BLaER1 treated with 17β-estradiol and CSF1 and Interleukin-3, amounts not matched to agents 10 nM and 100 nM (cell line): ENCODE results near the gene FGF7.

Experiments
- H3K27ac ChIP-seq, 11 experiments: shearing (Covaris generic); formaldehyde crosslinking; 2 replicates each; pipeline ENCODE4 v1.8.1; 2022
- H3K27me3 ChIP-seq, 11 experiments: shearing (Covaris generic); formaldehyde crosslinking; 2 replicates each; pipeline ENCODE4 v1.8.1; 2022
- H3K36me3 ChIP-seq, 11 experiments: shearing (Covaris generic); formaldehyde crosslinking; 2 replicates each; pipeline ENCODE4 v1.8.1; 2022
- H3K4me1 ChIP-seq, 10 experiments: shearing (Covaris generic); formaldehyde crosslinking; 2 replicates each; pipeline ENCODE4 v1.8.1; 2022
- H3K4me2 ChIP-seq, 11 experiments: shearing (Covaris generic); formaldehyde crosslinking; 2 replicates each; pipeline ENCODE4 v1.8.1; 2022
- H3K4me3 ChIP-seq, 10 experiments: shearing (Covaris generic); formaldehyde crosslinking; 2 replicates each; pipeline ENCODE4 v1.8.1; 2022
- H3K9ac ChIP-seq, 11 experiments: shearing (Covaris generic); formaldehyde crosslinking; 2 replicates each; pipeline ENCODE4 v1.8.1; 2022
- H3K9me3 ChIP-seq, 11 experiments: shearing (Covaris generic); formaldehyde crosslinking; replicated peaks in 1 of 11; 2 replicates each; pipeline ENCODE4 v1.8.1; 2022
- H4K20me1 ChIP-seq, 11 experiments: shearing (Covaris generic); formaldehyde crosslinking; 2 replicates each; pipeline ENCODE4 v1.8.1; 2022
- Cebpa-rat ChIP-seq, 11 experiments: shearing (Covaris generic); IDR thresholded peaks; 2 replicates each; pipeline ENCODE4 v1.8.1; 2022

Gene FGF7

DNA sequence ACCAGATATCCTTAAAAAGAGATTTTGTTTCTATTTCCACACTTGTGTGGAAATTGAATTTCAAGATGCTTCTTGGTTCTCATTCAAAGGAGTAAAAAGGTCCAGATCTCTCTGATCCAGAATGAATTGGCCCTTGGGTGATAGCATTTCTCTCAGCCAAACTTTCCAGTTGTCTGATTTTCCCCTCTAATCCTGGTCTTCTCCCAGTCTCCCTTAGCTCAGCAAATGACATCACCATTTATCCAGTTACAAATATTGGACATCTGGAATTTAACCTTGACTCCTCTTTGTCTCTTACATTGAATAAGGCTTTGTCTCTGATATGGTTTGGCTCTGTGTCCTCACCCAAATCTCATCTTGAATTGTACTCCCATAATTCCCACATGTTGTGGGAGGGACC, 10.2 kb upstream of the FGF7 start:
- H3K9ac ChIP-seq: no peak overlapping the region
- H3K4me3 ChIP-seq: no peak overlapping the region
- no peaks in the 10 kb centered on the region for H3K27me3 ChIP-seq
- H3K36me3 ChIP-seq: no peaks in the 10 kb centered on the region
- H3K27ac ChIP-seq: no peak overlapping the region
- TF ChIP-seq Cebpa-rat (IDR thresholded peaks at IDR 0.05): no peak
- no peak overlapping the region for H3K4me2 ChIP-seq
- no peaks in the 10 kb centered on the region; a peak in 2 of 22 replicates for H3K9me3 ChIP-seq
- H4K20me1 ChIP-seq: no peaks in the 10 kb centered on the region
- no peaks in the 10 kb centered on the region for H3K4me1 ChIP-seq

DNA sequence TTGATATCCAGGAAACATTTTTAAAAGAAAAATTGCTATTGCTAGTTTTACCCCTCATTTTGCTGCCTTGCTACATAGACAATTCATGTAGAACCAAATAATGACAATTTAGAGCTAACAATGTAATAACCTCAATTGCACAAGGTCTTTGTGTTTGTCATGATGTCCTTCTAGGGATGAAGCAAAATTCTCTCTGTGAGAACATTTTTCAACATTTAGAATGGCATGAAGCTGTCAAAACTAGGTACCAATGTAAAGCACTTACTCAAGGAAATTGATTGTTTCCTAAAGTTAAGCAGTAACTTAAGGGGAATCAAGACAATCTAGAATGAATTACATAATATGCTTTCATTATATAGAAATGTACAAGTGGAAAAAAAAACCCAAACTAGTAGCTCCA, 7.9 kb upstream of the FGF7 start:
- Histone ChIP-seq H3K4me3 (no peak overlapping the region), H3K27me3 (no peaks in the 10 kb centered on the region), H3K36me3 (no peaks in the 10 kb centered on the region), H3K27ac (no peak overlapping the region), H3K9ac (no peak overlapping the region), H3K4me1 (no peaks in the 10 kb centered on the region), H3K9me3 (no peaks in the 10 kb centered on the region; a peak in 2 of 22 replicates), H3K4me2 (no peak overlapping the region), H4K20me1 (no peaks in the 10 kb centered on the region)
- TF ChIP-seq Cebpa-rat (IDR thresholded peaks at IDR 0.05): no peak

DNA sequence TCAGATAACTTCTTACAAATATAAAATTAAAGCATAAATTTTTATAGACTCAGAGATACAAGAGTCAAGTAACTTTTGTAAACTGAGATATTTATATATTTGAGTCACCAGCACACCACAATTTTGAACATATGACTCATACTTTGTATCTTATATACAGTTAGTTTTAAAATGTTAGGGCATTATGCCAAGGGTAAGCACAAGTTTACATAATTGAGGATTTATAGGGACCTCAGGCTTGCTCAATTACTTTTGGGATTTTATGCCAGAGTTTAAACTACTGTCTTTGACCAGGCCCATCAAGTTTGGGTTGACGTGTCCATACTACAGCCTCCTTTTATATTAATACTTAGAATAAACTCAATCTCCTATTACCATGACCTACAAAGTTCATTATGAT, 7.4 kb upstream of the FGF7 start:
- Histone ChIP-seq H3K4me3 (no peak overlapping the region), H4K20me1 (no peaks in the 10 kb centered on the region), H3K9me3 (no peaks in the 10 kb centered on the region; a peak in 2 of 22 replicates), H3K4me2 (no peak overlapping the region), H3K36me3 (no peaks in the 10 kb centered on the region), H3K4me1 (no peaks in the 10 kb centered on the region), H3K27me3 (no peaks in the 10 kb centered on the region), H3K27ac (no peak overlapping the region), H3K9ac (no peak overlapping the region)
- no peak for TF ChIP-seq Cebpa-rat (IDR thresholded peaks at IDR 0.05)

DNA sequence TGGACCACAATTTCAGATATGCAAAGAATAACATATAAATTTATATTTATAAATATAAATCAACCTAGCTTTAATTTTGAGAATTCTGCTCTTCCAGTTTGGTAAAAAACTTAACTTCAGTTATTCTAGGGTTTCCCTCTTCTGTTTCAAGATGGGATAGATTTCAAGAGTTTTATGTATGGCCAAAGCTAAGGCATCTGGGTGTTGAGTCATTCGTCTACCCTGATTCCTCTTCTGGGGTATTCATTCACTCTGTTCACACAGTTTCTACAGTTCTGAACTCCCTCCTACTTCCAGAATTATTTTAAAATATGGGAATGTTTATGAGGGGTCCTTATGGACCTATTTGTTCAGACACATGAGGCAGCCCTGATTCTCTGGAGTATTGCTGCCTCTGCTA, 4.2 kb upstream of the FGF7 start:
- Histone ChIP-seq H3K27ac (no peak overlapping the region), H4K20me1 (no peaks in the 10 kb centered on the region), H3K9ac (no peak overlapping the region), H3K4me2 (no peak overlapping the region), H3K9me3 (no peaks in the 10 kb centered on the region; a peak in 2 of 22 replicates), H3K4me1 (no peaks in the 10 kb centered on the region), H3K36me3 (no peaks in the 10 kb centered on the region), H3K4me3 (no peak overlapping the region), H3K27me3 (no peaks in the 10 kb centered on the region)
- no peak for TF ChIP-seq Cebpa-rat (IDR thresholded peaks at IDR 0.05)

DNA sequence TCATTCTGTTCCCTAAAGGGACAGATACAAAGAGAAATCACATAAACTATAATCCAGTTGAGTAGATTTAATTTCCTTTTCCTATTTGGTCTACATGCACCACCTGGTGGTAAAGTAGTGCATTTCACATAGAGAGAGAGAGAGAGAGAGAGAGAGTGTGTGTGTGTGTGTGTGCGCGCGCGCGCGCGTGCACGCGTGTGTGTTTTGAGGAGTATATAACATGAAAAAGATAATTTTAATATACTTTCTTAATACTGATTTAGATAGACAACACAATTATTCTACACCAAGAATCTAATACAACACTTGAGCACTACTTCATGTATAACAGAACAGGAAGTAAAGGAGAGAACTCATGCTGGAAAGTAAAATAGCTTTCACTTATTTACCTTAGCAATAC, 1.1 kb upstream of the FGF7 start:
- H3K4me1 ChIP-seq: no peaks in the 10 kb centered on the region
- no peak for TF ChIP-seq Cebpa-rat (IDR thresholded peaks at IDR 0.05)
- no peak overlapping the region for H3K4me2 ChIP-seq
- H3K36me3 ChIP-seq: no peaks in the 10 kb centered on the region
- no peak overlapping the region for H3K9ac ChIP-seq
- H3K27ac ChIP-seq: no peak overlapping the region
- no peaks in the 10 kb centered on the region for H3K27me3 ChIP-seq
- no peaks in the 10 kb centered on the region; a peak in 2 of 22 replicates for H3K9me3 ChIP-seq
- H3K4me3 ChIP-seq: no peak overlapping the region
- no peaks in the 10 kb centered on the region for H4K20me1 ChIP-seq

DNA sequence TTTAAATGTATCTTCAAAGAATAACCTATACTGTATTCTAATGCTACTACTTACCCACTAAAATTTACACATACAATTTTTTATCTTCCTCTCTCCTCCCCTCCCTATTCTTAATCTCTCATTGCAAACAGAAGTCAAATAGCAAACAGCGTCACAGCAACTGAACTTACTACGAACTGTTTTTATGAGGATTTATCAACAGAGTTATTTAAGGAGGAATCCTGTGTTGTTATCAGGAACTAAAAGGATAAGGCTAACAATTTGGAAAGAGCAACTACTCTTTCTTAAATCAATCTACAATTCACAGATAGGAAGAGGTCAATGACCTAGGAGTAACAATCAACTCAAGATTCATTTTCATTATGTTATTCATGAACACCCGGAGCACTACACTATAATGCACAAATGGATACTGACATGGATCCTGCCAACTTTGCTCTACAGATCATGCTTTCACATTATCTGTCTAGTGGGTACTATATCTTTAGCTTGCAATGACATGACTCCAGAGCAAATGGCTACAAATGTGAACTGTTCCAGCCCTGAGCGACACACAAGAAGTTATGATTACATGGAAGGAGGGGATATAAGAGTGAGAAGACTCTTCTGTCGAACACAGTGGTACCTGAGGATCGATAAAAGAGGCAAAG, 984 bp downstream of the FGF7 start:
- TF ChIP-seq Cebpa-rat (IDR thresholded peaks at IDR 0.05): no peak
- H3K4me3 ChIP-seq: no peak overlapping the region
- H3K27ac ChIP-seq: no peak overlapping the region

DNA sequence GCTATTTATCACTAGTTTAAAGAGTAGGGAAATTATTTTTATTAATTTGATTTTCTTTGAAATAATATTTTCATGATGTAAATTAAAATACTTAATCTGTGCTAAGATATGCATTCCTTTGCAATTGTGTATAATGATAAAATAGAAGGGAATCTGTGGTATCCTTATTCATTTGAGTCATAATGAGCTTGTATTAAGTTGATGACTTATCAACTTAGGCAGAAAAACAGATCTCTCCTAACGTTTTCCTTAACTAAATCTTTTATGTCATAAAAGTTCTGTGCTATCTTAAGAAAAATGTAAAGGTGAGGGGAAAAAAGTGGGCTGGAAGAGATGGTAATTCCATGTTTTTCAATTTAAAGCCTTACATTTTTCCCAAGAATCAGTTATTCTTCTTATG, 1.9 kb downstream of the FGF7 start:
- H3K4me2 ChIP-seq: no peak overlapping the region
- TF ChIP-seq Cebpa-rat (IDR thresholded peaks at IDR 0.05): no peak
- H4K20me1 ChIP-seq: no peaks in the 10 kb centered on the region
- H3K9ac ChIP-seq: no peak overlapping the region
- H3K27ac ChIP-seq: no peak overlapping the region
- H3K9me3 ChIP-seq: no peaks in the 10 kb centered on the region
- no peak overlapping the region for H3K4me3 ChIP-seq
- no peaks in the 10 kb centered on the region for H3K27me3 ChIP-seq
- H3K4me1 ChIP-seq: no peaks in the 10 kb centered on the region
- H3K36me3 ChIP-seq: no peaks in the 10 kb centered on the region

More for the DNA sequence above, 984 bp downstream of the FGF7 start:
- Histone ChIP-seq H3K9me3 (no peaks in the 10 kb centered on the region), H3K36me3 (no peaks in the 10 kb centered on the region), H4K20me1 (no peaks in the 10 kb centered on the region), H3K27me3 (no peaks in the 10 kb centered on the region), H3K9ac (no peak overlapping the region), H3K4me1 (no peaks in the 10 kb centered on the region), H3K4me2 (no peak overlapping the region)

DNA sequence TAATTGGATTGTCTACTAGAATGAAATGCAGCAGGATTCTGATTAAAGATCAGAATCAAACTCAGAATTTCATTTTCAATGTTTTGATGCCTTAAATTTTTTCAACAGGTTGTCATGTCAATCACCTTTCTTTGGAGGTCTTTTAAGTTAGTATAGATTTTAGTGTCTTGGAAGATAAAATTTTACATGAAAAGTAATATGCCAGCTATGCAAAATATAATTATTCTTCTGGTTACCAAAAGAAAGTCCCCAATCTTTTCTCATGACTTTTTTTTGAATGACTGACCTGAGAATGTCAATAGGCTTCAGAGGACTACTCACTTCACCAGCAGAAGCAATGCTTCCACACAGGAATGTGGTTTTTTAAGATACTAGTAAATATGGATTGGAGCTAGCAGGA, 4.3 kb downstream of the FGF7 start:
- Histone ChIP-seq H3K9me3 (no peaks in the 10 kb centered on the region), H3K4me1 (no peaks in the 10 kb centered on the region), H4K20me1 (no peaks in the 10 kb centered on the region), H3K4me3 (no peak overlapping the region), H3K4me2 (no peak overlapping the region), H3K27ac (no peak overlapping the region), H3K36me3 (no peaks in the 10 kb centered on the region), H3K9ac (no peak overlapping the region), H3K27me3 (no peaks in the 10 kb centered on the region; a peak in 1 of 22 replicates)
- no peak for TF ChIP-seq Cebpa-rat (IDR thresholded peaks at IDR 0.05)

DNA sequence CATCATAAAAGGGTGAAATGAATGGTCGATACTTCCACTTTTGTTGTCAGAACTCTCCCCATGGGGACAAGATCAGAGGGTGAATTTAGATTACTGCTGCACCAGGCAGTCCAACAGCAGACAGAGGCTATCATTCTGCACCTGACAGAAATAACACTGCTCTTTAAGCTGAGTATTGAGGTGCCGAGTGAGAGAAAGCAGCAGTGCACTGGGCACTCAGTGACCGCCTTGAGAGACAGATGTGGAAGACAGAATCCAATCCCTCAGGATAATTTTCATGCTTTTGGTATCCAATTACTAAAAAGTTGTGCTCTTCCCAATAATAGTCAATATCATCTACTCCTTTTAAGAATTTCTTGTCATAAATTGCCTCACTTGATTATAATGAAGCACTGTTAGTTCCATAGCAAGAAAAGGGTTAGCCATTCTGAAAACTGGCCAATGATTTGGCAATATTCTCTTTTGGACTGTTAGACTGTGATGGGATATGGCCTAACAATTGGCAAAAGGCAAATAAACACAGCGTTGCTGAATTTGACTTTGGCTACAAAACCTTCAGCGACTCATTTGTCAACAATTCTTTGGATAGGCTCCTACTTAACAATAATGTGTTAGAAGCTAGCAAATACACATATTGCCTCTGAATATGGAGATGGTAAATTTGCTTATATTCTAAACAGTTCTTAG, 5.5 kb downstream of the FGF7 start:
- no peak overlapping the region for H3K4me2 ChIP-seq
- H4K20me1 ChIP-seq: no peaks in the 10 kb centered on the region
- no peak overlapping the region for H3K27ac ChIP-seq
- no peaks in the 10 kb centered on the region for H3K36me3 ChIP-seq
- TF ChIP-seq Cebpa-rat (IDR thresholded peaks at IDR 0.05): no peak
- H3K4me1 ChIP-seq: no peaks in the 10 kb centered on the region
- no peak overlapping the region for H3K9ac ChIP-seq
- H3K4me3 ChIP-seq: no peak overlapping the region
- no peaks in the 10 kb centered on the region; a peak in 1 of 22 replicates for H3K27me3 ChIP-seq
- no peaks in the 10 kb centered on the region for H3K9me3 ChIP-seq

DNA sequence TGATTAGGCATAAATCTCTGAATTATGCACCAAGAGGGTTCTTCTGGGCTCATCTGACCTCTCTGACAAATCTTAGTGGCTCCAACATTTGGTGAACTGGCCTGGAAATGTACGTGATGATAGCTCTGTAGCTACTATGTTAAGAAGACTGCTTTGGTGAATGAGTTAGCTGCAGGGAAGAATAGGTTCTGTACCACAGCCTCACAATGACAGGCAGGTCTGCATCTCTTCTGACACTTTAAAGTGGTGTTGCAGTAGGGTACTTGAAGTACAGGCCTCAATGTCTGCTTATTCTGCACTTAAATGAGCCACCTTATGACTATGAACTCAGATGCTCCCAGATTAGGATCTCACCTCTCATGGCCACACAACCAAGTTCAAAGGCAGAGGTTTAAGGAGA, 7.0 kb downstream of the FGF7 start:
- Histone ChIP-seq H4K20me1 (no peaks in the 10 kb centered on the region), H3K9ac (no peak overlapping the region)
- no peak for TF ChIP-seq Cebpa-rat (IDR thresholded peaks at IDR 0.05)

More for the DNA sequence above, 7.0 kb downstream of the FGF7 start:
- Histone ChIP-seq H3K9me3 (no peaks in the 10 kb centered on the region), H3K4me1 (no peaks in the 10 kb centered on the region), H3K4me3 (no peak overlapping the region), H3K36me3 (no peaks in the 10 kb centered on the region), H3K4me2 (no peak overlapping the region), H3K27me3 (no peaks in the 10 kb centered on the region; a peak in 1 of 22 replicates), H3K27ac (no peak overlapping the region)
